Measurements from ENCODE around the gene NR6A1. TPM values are rescaled to one million over a fixed set of nuclear protein-coding genes. Genes with fewer than 3 reads are reported as not detected.

NR6A1 gene
- total and polyA plus RNA-seq, 2 of the 13 experiments (the other 11 are each of a cell fraction or from before 2014, with no cell fraction given): 28.1 to 31.5 TPM

DNA sequence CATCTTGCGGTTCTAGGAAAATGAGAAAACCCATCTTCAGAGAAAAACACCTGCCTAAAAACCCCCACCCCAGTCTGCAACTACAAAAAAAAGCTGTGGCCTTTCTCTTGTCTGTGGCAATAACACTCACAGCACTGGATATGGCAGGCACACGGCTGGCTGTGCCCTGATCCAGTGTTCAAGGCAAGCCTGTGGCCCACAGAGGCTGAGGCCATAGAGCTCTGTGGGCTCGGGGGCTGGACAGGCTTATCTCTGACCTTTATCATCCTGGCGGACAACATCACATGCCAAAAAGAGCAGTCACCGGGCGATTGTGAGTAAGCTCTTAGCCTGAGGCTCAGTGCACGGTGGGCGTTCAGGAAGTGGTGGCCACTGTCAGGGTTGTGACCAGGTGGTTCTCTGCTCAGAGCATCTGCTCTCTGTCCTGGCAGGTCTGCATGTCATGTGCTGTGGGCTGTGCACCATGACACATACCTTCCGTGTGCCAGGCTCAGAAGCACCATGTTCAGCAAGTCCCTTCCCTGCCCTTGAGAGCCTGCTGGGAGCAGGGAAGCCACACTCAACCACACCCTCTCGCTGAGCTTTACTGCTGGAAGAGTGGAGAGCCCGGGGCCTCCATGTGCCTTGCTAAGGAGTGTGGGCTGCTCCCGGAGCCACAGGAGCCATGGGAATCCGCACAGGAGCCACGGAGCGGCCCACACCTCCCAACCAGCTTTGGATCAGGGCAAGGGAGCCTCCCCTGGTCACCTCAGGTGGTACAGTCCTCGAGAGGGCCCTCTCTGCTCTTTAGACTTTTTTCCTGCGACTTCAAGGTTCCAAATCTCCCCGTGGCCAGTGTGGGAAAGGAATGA, 47.5 kb upstream of the NR6A1 start (continued):
- no peak; the same call in 1 of the 2 replicates for TF ChIP-seq AFF4 (CRISPR knock-in tag; IDR thresholded peaks at IDR 0.05)
- TF ChIP-seq AKAP8 (CRISPR knock-in tag; IDR thresholded peaks at IDR 0.05): 0 out of 2 replicates have a peak, but pooled peaks have one; percentile 42
- TF ChIP-seq RXRA (CRISPR knock-in tag; IDR thresholded peaks at IDR 0.05): peak; percentile 68; the same call in 1 of the 2 replicates
- peak; percentile 82 for TF ChIP-seq ZFP91 (CRISPR knock-in tag; IDR thresholded peaks at IDR 0.05; ENCODE audit: borderline replicate concordance)
- TF ChIP-seq JUND (CRISPR knock-in tag; IDR thresholded peaks at IDR 0.05): no peak
- TF ChIP-seq ZNF780A (CRISPR knock-in tag; IDR thresholded peaks at IDR 0.05): no peak
- TF ChIP-seq RBM39 (IDR thresholded peaks at IDR 0.05; ENCODE audit: low read depth, low read length, poor library complexity, severe bottlenecking): peak; percentile 54
- no peak for TF ChIP-seq CCDC6 (CRISPR knock-in tag; IDR thresholded peaks at IDR 0.05)
- TF ChIP-seq ONECUT2 (CRISPR knock-in tag; IDR thresholded peaks at IDR 0.05): peak; percentile 33; the same call in 1 of the 2 replicates
- no peak for TF ChIP-seq SP1 (IDR thresholded peaks at IDR 0.05)
- TF ChIP-seq SP1 (CRISPR knock-in tag; IDR thresholded peaks at IDR 0.05): 0 out of 2 replicates have a peak, but pooled peaks have one; percentile 16
- TF ChIP-seq GATA4 (IDR thresholded peaks at IDR 0.05; ENCODE audit: borderline replicate concordance, low read depth): 0 out of 2 replicates have a peak, but pooled peaks have one; percentile 26
- TF ChIP-seq MED1 (CRISPR knock-in tag; IDR thresholded peaks at IDR 0.05): peak; percentile 45; the same call in 1 of the 2 replicates
- TF ChIP-seq SPEN (CRISPR knock-in tag; IDR thresholded peaks at IDR 0.05; ENCODE audit: low read depth): peak; percentile 68; the same call in 1 of the 2 replicates
- TF ChIP-seq, protein P1, sequence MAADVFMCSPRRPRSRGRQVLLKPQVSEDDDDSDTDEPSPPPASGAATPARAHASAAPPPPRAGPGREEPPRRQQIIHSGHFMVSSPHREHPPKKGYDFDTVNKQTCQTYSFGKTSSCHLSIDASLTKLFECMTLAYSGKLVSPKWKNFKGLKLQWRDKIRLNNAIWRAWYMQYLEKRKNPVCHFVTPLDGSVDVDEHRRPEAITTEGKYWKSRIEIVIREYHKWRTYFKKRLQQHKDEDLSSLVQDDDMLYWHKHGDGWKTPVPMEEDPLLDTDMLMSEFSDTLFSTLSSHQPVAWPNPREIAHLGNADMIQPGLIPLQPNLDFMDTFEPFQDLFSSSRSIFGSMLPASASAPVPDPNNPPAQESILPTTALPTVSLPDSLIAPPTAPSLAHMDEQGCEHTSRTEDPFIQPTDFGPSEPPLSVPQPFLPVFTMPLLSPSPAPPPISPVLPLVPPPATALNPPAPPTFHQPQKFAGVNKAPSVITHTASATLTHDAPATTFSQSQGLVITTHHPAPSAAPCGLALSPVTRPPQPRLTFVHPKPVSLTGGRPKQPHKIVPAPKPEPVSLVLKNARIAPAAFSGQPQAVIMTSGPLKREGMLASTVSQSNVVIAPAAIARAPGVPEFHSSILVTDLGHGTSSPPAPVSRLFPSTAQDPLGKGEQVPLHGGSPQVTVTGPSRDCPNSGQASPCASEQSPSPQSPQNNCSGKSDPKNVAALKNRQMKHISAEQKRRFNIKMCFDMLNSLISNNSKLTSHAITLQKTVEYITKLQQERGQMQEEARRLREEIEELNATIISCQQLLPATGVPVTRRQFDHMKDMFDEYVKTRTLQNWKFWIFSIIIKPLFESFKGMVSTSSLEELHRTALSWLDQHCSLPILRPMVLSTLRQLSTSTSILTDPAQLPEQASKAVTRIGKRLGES (CRISPR knock-in tag; IDR thresholded peaks at IDR 0.05; ENCODE audit: borderline replicate concordance): no peak
- TF ChIP-seq SIN3A (IDR thresholded peaks at IDR 0.05; ENCODE audit: borderline replicate concordance, low read depth, low read length): no peak
- 0 out of 2 replicates have a peak, but pooled peaks have one; percentile 36 for TF ChIP-seq MYPOP (CRISPR knock-in tag; IDR thresholded peaks at IDR 0.05)
